Glutamatergic neuron (in vitro differentiated cells): ENCODE measurements around the gene DTNBP1. TPM values are rescaled to one million over a fixed set of nuclear protein-coding genes. Genes with fewer than 3 reads are reported as not detected.

Experiments used
- DNase-seq: peaks from one replicate; pipeline ENCODE4 v3.0.0; 2022
- H3K27ac Mint-ChIP-seq: one replicate; pipeline ENCODE4 v1.8.0; 2020; ENCODE audit warnings: mild to moderate bottlenecking, mixed read lengths, inconsistent platforms; ENCODE audit not compliant: unreplicated experiment
- H3K27me3 Mint-ChIP-seq: one replicate; pipeline ENCODE4 v1.8.0; 2020; ENCODE audit warnings: mild to moderate bottlenecking, moderate library complexity, mixed read lengths, inconsistent platforms; ENCODE audit not compliant: unreplicated experiment
- H3K36me3 Mint-ChIP-seq: one replicate; pipeline ENCODE4 v1.8.0; 2020; ENCODE audit warnings: mild to moderate bottlenecking, mixed read lengths, inconsistent platforms; ENCODE audit not compliant: unreplicated experiment
- H3K4me1 Mint-ChIP-seq: one replicate; pipeline ENCODE4 v1.8.0; 2020; ENCODE audit warnings: mild to moderate bottlenecking, low read depth, mixed read lengths, inconsistent platforms; ENCODE audit not compliant: unreplicated experiment
- H3K4me3 Mint-ChIP-seq: one replicate; pipeline ENCODE4 v1.8.0; 2020; ENCODE audit warnings: mild to moderate bottlenecking, mixed read lengths, inconsistent platforms; ENCODE audit not compliant: unreplicated experiment
- H3K9me3 Mint-ChIP-seq: one replicate; pipeline ENCODE4 v1.8.0; 2020; ENCODE audit warnings: mild to moderate bottlenecking, moderate library complexity, mixed read lengths, inconsistent platforms; ENCODE audit not compliant: unreplicated experiment
- total RNA-seq: library from RNA; stranded (reverse); fragmentation: NEBNext Ultra II Directional; extraction: Animal tissue kit (Norgen Biotek cat#: 25700); gene quantifications from one replicate; pipeline ENCODE4 v1.2.1, GENCODE V29; 2021; ENCODE audit not compliant: unreplicated experiment
- TF ChIP-seq, protein P1 (sequence below): fragments of 200-600 bp; sonication (generic); IDR thresholded peaks from one replicate; pipeline ENCODE4 v1.5.0; 2021; ENCODE audit not compliant: partially characterized antibody, unreplicated experiment

DTNBP1 gene
- total RNA-seq, 1 donor from 2014 or later, result 13.2 TPM

DNA sequence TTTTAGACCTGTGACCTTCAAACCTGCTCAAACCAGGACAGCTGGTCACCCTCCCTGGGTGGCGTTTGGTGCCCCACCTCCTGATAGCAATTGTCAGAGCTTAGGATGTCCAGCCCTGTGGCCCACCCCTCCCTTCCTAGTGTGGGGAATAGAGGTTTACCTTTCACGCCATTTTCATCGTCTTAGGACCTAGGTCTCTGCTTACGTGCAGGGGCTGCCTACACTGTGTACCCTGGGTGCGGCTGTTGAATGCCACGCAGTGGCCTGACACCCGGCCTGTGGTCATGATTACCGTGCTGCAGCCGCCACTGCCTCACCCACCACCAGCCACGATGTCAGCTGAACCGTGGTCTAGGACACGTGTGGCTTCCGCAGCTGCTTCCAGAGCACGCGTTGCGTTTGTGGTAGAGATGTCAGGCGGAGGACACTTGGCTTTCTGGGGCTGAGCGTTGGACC is 157.3 kb downstream of the DTNBP1 start:
- TF ChIP-seq, protein P1, sequence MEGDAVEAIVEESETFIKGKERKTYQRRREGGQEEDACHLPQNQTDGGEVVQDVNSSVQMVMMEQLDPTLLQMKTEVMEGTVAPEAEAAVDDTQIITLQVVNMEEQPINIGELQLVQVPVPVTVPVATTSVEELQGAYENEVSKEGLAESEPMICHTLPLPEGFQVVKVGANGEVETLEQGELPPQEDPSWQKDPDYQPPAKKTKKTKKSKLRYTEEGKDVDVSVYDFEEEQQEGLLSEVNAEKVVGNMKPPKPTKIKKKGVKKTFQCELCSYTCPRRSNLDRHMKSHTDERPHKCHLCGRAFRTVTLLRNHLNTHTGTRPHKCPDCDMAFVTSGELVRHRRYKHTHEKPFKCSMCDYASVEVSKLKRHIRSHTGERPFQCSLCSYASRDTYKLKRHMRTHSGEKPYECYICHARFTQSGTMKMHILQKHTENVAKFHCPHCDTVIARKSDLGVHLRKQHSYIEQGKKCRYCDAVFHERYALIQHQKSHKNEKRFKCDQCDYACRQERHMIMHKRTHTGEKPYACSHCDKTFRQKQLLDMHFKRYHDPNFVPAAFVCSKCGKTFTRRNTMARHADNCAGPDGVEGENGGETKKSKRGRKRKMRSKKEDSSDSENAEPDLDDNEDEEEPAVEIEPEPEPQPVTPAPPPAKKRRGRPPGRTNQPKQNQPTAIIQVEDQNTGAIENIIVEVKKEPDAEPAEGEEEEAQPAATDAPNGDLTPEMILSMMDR, result no peak
- H3K36me3 Mint-ChIP-seq, result no peaks in the 10 kb centered on the region
- peaks cover 10% of the 10 kb centered on the region for H3K9me3 Mint-ChIP-seq
- H3K27me3 Mint-ChIP-seq, result peaks cover 11% of the 10 kb centered on the region
- no peak for DNase-seq
- H3K4me1 Mint-ChIP-seq, result peaks cover 34% of the 10 kb centered on the region
- H3K27ac Mint-ChIP-seq, result no peak overlapping the region
- H3K4me3 Mint-ChIP-seq, result no peak overlapping the region

DNA sequence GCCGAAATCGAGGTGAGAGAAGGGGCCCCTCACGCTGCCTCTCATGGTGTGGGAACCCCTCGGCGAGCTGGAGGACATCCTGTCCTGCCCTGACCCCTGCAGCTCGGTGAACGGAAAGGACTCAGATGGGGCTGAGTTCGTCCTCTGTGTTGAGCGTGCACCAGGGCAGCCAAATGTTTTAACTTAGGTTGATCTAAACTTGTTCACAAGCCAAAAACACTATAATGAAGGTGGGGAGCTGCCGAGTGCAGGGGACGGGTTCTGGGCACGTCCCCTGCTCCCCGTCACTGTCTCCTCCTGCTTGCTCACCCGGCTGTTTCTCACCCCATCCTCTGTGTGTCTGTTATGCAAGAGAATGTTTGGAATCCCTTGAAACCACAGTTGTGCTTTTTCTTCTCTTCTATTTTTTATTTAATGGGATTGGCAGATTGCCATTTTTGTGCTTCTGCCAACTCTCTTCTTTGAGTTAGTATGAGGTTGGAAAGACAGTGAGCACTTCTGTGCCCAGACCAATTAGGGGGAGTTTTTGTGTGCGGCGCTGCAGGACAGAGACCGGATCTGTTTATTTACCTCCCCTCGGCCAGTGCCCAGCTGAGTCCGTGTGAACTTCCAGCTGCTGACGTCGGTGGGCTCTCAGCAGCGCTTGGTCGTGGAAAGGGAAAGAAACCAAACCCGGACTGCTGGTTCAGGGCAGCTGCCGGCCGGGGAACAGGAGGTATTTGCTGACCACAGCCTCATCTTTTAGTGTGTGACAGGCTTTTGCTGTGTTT is 158.1 kb downstream of the DTNBP1 start:
- peaks cover 10% of the 10 kb centered on the region for H3K9me3 Mint-ChIP-seq
- peaks cover 14% of the 10 kb centered on the region for H3K27me3 Mint-ChIP-seq
- no peaks in the 10 kb centered on the region for H3K36me3 Mint-ChIP-seq
- peaks cover 39% of the 10 kb centered on the region for H3K4me1 Mint-ChIP-seq
- TF ChIP-seq, protein P1, result no peak
- no peak overlapping the region for H3K4me3 Mint-ChIP-seq
- DNase-seq, result no peak
- no peak overlapping the region for H3K27ac Mint-ChIP-seq

DNA sequence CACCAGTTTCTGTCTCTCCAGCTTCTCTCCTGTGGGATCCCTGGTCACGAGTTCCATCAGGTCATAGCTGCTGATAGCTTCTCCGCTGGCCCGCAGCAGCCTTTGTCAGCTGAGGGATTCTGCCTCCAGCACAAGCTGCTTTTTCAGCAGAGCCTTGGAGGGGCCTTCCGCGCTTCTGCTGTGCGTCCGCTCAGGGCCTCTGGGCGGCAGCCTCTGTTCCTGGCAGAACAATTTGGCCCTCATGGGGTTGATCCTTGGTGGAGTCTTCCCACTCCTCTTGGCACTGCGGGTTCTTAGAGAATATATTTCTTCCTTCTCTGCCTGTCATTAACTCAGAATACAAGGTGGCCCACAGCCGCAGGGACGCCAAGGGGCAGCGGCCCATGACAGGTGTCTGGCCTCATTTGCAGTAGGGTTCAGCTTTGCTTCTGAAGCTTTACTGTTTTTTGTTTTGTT is 158.8 kb downstream of the DTNBP1 start:
- Mint-ChIP-seq H3K27me3 (peaks cover 16% of the 10 kb centered on the region), H3K4me1 (peaks cover 44% of the 10 kb centered on the region)

DNA sequence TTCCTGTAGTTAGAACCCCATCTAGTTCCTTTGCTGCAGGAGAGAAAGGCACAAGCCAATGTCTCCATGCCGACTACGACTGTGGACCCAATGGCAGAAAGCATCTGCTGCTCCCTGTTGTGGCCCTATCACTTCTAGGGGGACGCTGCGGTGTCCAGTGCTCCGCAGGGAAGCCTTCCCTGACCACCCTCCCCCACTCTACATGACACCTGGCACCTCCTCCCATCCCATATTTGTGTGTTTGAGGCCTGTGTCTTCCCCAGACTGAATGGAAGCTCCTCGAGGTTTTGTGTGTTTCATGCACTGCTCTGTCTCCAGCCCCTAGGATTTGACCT is 159.5 kb downstream of the DTNBP1 start:
- Mint-ChIP-seq H3K9me3 (peaks cover 9% of the 10 kb centered on the region), H3K4me3 (no peak overlapping the region)

More for the DNA sequence above, 158.8 kb downstream of the DTNBP1 start:
- no peak for DNase-seq
- no peak overlapping the region for H3K27ac Mint-ChIP-seq
- no peaks in the 10 kb centered on the region for H3K36me3 Mint-ChIP-seq
- TF ChIP-seq, protein P1, result no peak
- H3K9me3 Mint-ChIP-seq, result peaks cover 9% of the 10 kb centered on the region
- H3K4me3 Mint-ChIP-seq, result no peak overlapping the region

More for the DNA sequence above, 159.5 kb downstream of the DTNBP1 start:
- peaks cover 41% of the 10 kb centered on the region for H3K4me1 Mint-ChIP-seq
- no peak for DNase-seq
- no peaks in the 10 kb centered on the region for H3K36me3 Mint-ChIP-seq
- TF ChIP-seq, protein P1, result no peak
- peak overlapping the region; percentile 29 for H3K27ac Mint-ChIP-seq
- H3K27me3 Mint-ChIP-seq, result peaks cover 18% of the 10 kb centered on the region
